Prostate gland (tissue), 2 donors: Measurements from ENCODE around the gene GPBP1L1.

Source experiments
- CTCF ChIP-seq, 4 experiments: fragments of 200-600 bp in 2 of 4; fragments of 450-650 bp in 2 of 4; sonication (generic) in 2 of 4; IDR thresholded peaks; 1 replicate in 3 of 4; 2 replicates in 1 of 4; pipeline ENCODE4 v1.5.1; 2016 to 2019; ENCODE audit warnings: antibody characterized with exemption in 4 of 4, mild to moderate bottlenecking in 2 of 4, moderate library complexity in 2 of 4
- POLR2A ChIP-seq: fragments of 450-650 bp; IDR thresholded peaks from one replicate; pipeline ENCODE4 v1.6.1; 2016; ENCODE audit warnings: antibody characterized with exemption, mild to moderate bottlenecking
- POLR2AphosphoS5 ChIP-seq: sonication (generic); formaldehyde crosslinking; IDR thresholded peaks from one replicate; pipeline ENCODE4 v1.6.1; 2017; ENCODE audit warnings: antibody characterized with exemption

GRCh38 chr1:45623972-45624371 is 62.4 kb downstream of the GPBP1L1 start, which contains the start of gene CCDC17:
- TF ChIP-seq POLR2A (no peak), CTCF (IDR thresholded peaks at IDR 0.05) (no peak), POLR2AphosphoS5 (no peak)
